Activated CD4-positive, alpha-beta T cell treated with anti-CD3 and anti-CD28 coated beads for 1 hour (primary cell): ENCODE data around the gene KIAA0930.

Experiments used
- DNase-seq: peaks from one replicate; pipeline ENCODE4 v3.0.0-alpha.2; 2020

KIAA0930 gene

GRCh38 chr22:45169591-45170466 is 70.9 kb downstream of the KIAA0930 start:
- no peak for DNase-seq

- no peak for DNase-seq
Observed at GRCh38 chr22:45166932-45167331, 73.8 kb downstream of the KIAA0930 start.

GRCh38 chr22:45164270-45165088 is 76.2 kb downstream of the KIAA0930 start:
- DNase-seq = no peak

GRCh38 chr22:45163451-45164269 is 77.0 kb downstream of the KIAA0930 start, which contains the start of gene NUP50:
NUP50 (plus strand) TSS chr22:45163925; CDS start chr22:45168178, 4,253 bp downstream.
- DNase-seq = peak; percentile 96

GRCh38 chr22:45163099-45163450 is 77.6 kb downstream of the KIAA0930 start:
- no peak for DNase-seq

GRCh38 chr22:45162531-45162930 is 78.2 kb downstream of the KIAA0930 start:
- no peak for DNase-seq

GRCh38 chr22:45159652-45160462 is 80.8 kb downstream of the KIAA0930 start:
- no peak for DNase-seq

- DNase-seq = no peak
Observed at GRCh38 chr22:45157907-45158306, 82.8 kb downstream of the KIAA0930 start.

- no peak for DNase-seq
Observed at GRCh38 chr22:45155050-45155840, 85.4 kb downstream of the KIAA0930 start.

- no peak for DNase-seq
Observed at GRCh38 chr22:45154383-45154782, 86.3 kb downstream of the KIAA0930 start.

- no peak for DNase-seq
Observed at GRCh38 chr22:45151503-45151902, 89.2 kb downstream of the KIAA0930 start.

- DNase-seq = no peak
Observed at GRCh38 chr22:45150139-45150538, 90.6 kb downstream of the KIAA0930 start.

- DNase-seq = no peak
Observed at GRCh38 chr22:45149671-45150070, 91.0 kb downstream of the KIAA0930 start.

GRCh38 chr22:45144916-45145315 is 95.8 kb downstream of the KIAA0930 start:
- DNase-seq = no peak

GRCh38 chr22:45142376-45142775 is 98.3 kb downstream of the KIAA0930 start:
- no peak for DNase-seq
